Measurements from ENCODE around the gene DGAT2.

Gene DGAT2

GRCh38 chr11:75826461-75827230 lies 58.1 kb downstream of the DGAT2 start:
- DNase-seq (ENCODE audit: low read depth in 1 of 2, low spot score in 1 of 2): no peak
- no peaks in the 10 kb centered on the region for H3K27me3 ChIP-seq (ENCODE audit: insufficient read depth, poor library complexity, severe bottlenecking)
- TF ChIP-seq REST (IDR thresholded peaks at IDR 0.05; ENCODE audit: insufficient replicate concordance, low read depth) (no peak), SPI1 (IDR thresholded peaks at IDR 0.05; ENCODE audit: borderline replicate concordance, low read depth) (peak; percentile 12; the same call in 1 of the 2 replicates), GABPA (IDR thresholded peaks at IDR 0.05; ENCODE audit: low read depth) (no peak), POLR2AphosphoS5 (IDR thresholded peaks at IDR 0.05; ENCODE audit: low read depth) (no peak), CTCF (IDR thresholded peaks at IDR 0.05; ENCODE audit: insufficient read depth, low read length) (no peak)
- no peak overlapping the region for H3K27ac ChIP-seq (replicated peaks)
- no peak overlapping the region for H3K4me3 ChIP-seq (replicated peaks; ENCODE audit: insufficient read depth, low read length)

- no peaks in the 10 kb centered on the region for H3K27me3 ChIP-seq (ENCODE audit: insufficient read depth, poor library complexity, severe bottlenecking)
- DNase-seq (ENCODE audit: low read depth in 1 of 2, low spot score in 1 of 2): no peak
- no peak overlapping the region for H3K4me3 ChIP-seq (replicated peaks; ENCODE audit: insufficient read depth, low read length)
- no peak overlapping the region for H3K27ac ChIP-seq (replicated peaks)
- no peak for TF ChIP-seq POLR2AphosphoS5 (IDR thresholded peaks at IDR 0.05; ENCODE audit: low read depth)
- no peak for TF ChIP-seq GABPA (IDR thresholded peaks at IDR 0.05; ENCODE audit: low read depth)
- TF ChIP-seq SPI1 (IDR thresholded peaks at IDR 0.05; ENCODE audit: borderline replicate concordance, low read depth): no peak
- TF ChIP-seq CTCF (IDR thresholded peaks at IDR 0.05; ENCODE audit: insufficient read depth, low read length): no peak
- no peak for TF ChIP-seq REST (IDR thresholded peaks at IDR 0.05; ENCODE audit: insufficient replicate concordance, low read depth)
Observed at GRCh38 chr11:75827562-75827961, 59.0 kb downstream of the DGAT2 start.

- no peak for TF ChIP-seq GABPA (IDR thresholded peaks at IDR 0.05; ENCODE audit: low read depth)
- TF ChIP-seq CTCF (IDR thresholded peaks at IDR 0.05; ENCODE audit: insufficient read depth, low read length): no peak
- TF ChIP-seq POLR2AphosphoS5 (IDR thresholded peaks at IDR 0.05; ENCODE audit: low read depth): no peak
- TF ChIP-seq REST (IDR thresholded peaks at IDR 0.05; ENCODE audit: insufficient replicate concordance, low read depth): no peak
- TF ChIP-seq SPI1 (IDR thresholded peaks at IDR 0.05; ENCODE audit: borderline replicate concordance, low read depth): no peak
- Histone ChIP-seq H3K4me3 (replicated peaks; ENCODE audit: insufficient read depth, low read length) (no peak overlapping the region), H3K27me3 (ENCODE audit: insufficient read depth, poor library complexity, severe bottlenecking) (no peaks in the 10 kb centered on the region), H3K27ac (replicated peaks) (no peak overlapping the region)
- DNase-seq (ENCODE audit: low read depth in 1 of 2, low spot score in 1 of 2): no peak
Observed at GRCh38 chr11:75831915-75832502, 63.4 kb downstream of the DGAT2 start.

Measured in HL-60 (cell line).